Measurements from ENCODE around the gene GMEB2. TPM values are rescaled to one million over a fixed set of nuclear protein-coding genes. Genes with fewer than 3 reads are reported as not detected.

GMEB2 gene
- total and polyA plus RNA-seq, 2 donors: 9.3 to 16.3 TPM

DNA sequence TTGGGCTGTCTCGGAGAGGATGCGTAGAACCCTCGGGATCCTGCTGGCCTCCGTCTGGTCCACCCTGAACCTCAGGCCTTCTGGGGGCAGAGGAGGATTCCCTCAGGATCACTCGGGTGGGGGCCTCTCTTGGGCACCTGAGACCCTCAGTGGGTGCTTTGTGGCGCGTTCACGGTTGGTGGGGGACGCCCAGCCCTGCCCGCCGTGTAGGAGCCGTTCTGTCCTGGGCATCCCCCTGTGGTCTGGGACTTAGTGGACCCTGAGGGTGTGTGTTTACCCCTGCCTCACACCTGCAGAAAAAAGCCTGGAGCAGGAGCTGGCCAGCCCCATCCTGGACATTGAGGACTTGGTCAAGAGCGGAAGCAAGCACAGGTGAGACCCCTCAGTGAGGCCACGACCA, 38.8 kb upstream of the GMEB2 start:
- no peaks in the 10 kb centered on the region for H3K9me3 ChIP-seq (ENCODE audit: control insufficient read depth in 2 of 2, insufficient read depth in 1 of 2, low read length in 1 of 2)
- no peak overlapping the region for H3K4me3 ChIP-seq (ENCODE audit: low read length in 2 of 2)
- DNase-seq (ENCODE audit: low read depth in 6 of 9, low spot score in 9 of 9): no peak
- no peak overlapping the region for H3K27ac ChIP-seq (ENCODE audit: low read depth in 1 of 2, low read length in 1 of 2)
- peaks cover 55 to 65% of the 10 kb centered on the region in 2 donors for H3K36me3 ChIP-seq (ENCODE audit: control insufficient read depth in 2 of 2, insufficient read depth in 2 of 2, low read length in 1 of 2)
- WGBS: over 99% methylated on average over 14 of the region's 14 CpGs
- no peaks in the 10 kb centered on the region for H3K4me1 ChIP-seq (ENCODE audit: control insufficient read depth in 2 of 2, insufficient read depth in 2 of 2, low read length in 2 of 2)
- H3K27me3 ChIP-seq (ENCODE audit: control insufficient read depth in 2 of 2, insufficient read depth in 1 of 2, low read length in 1 of 2): no peaks in the 10 kb centered on the region

DNA sequence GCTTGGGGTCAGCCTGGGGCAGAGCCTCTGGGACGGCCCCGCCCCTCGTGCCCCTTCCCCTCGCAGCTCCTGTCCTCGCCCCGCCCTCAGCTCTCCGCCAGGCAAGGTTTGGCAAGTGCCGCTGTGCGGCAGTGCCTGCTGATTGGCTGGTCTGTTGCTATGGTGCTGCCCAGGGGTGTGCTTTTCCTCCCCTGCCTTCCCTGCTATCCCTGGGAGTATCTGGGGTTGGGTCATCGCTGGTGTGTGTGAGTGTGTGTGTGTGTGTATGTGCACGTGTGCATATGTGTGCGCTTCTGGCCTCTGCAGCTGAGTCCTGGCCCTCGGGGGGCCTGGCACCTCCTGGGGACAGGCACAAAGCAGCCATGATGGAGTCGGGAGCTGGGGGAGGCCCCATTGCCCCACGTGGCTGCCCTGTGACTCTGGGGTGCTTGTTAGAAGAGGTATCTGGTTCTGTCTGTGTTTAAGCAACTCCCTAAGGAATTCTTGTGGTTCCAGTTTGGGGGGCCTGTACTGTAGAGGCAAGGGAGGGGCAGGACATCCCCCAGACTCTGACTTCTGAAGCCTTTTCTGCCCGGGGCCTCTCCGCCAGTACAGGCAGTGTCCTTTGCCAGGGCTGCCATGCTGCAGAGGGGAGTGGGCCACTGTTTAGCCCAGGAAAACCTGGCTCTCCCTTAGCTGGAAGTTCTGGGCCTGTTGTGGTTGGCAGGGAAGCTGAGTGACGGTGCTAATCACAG, 38.1 kb upstream of the GMEB2 start:
- H3K27me3 ChIP-seq (ENCODE audit: control insufficient read depth in 2 of 2, insufficient read depth in 1 of 2, low read length in 1 of 2): no peaks in the 10 kb centered on the region
- no peaks in the 10 kb centered on the region for H3K4me1 ChIP-seq (ENCODE audit: control insufficient read depth in 2 of 2, insufficient read depth in 2 of 2, low read length in 2 of 2)
- DNase-seq (ENCODE audit: low read depth in 6 of 9, low spot score in 9 of 9): no peak
- no peak overlapping the region for H3K27ac ChIP-seq (ENCODE audit: low read depth in 1 of 2, low read length in 1 of 2)
- peaks cover 56 to 70% of the 10 kb centered on the region in 2 donors for H3K36me3 ChIP-seq (ENCODE audit: control insufficient read depth in 2 of 2, insufficient read depth in 2 of 2, low read length in 1 of 2)
- no peaks in the 10 kb centered on the region for H3K9me3 ChIP-seq (ENCODE audit: control insufficient read depth in 2 of 2, insufficient read depth in 1 of 2, low read length in 1 of 2)
- WGBS: 92% methylated on average over 18 of the region's 18 CpGs
- H3K4me3 ChIP-seq (ENCODE audit: low read length in 2 of 2): no peak overlapping the region

GRCh38 chr20:63664143-63664851, 37.4 kb upstream of the GMEB2 start:
- WGBS: 98% methylated on average over 22 of the region's 22 CpGs

GRCh38 chr20:63663332-63664066, 36.6 kb upstream of the GMEB2 start:
- H3K4me1 ChIP-seq (ENCODE audit: control insufficient read depth in 2 of 2, insufficient read depth in 2 of 2, low read length in 2 of 2): peaks cover 6 to 9% of the 10 kb centered on the region in 2 donors
- H3K4me3 ChIP-seq (ENCODE audit: low read length in 2 of 2): no peak overlapping the region
- no peaks in the 10 kb centered on the region for H3K27me3 ChIP-seq (ENCODE audit: control insufficient read depth in 2 of 2, insufficient read depth in 1 of 2, low read length in 1 of 2)
- peaks cover 52 to 65% of the 10 kb centered on the region in 2 donors for H3K36me3 ChIP-seq (ENCODE audit: control insufficient read depth in 2 of 2, insufficient read depth in 2 of 2, low read length in 1 of 2)
- H3K27ac ChIP-seq (ENCODE audit: low read depth in 1 of 2, low read length in 1 of 2): no peak overlapping the region
- 98% methylated on average over 26 of the region's 26 CpGs for WGBS
- DNase-seq (ENCODE audit: low read depth in 6 of 9, low spot score in 9 of 9): no peak
- no peaks in the 10 kb centered on the region for H3K9me3 ChIP-seq (ENCODE audit: control insufficient read depth in 2 of 2, insufficient read depth in 1 of 2, low read length in 1 of 2)

More at GRCh38 chr20:63664143-63664851, 37.4 kb upstream of the GMEB2 start:
- H3K36me3 ChIP-seq (ENCODE audit: control insufficient read depth in 2 of 2, insufficient read depth in 2 of 2, low read length in 1 of 2): peaks cover 56 to 70% of the 10 kb centered on the region in 2 donors
- no peak overlapping the region for H3K4me3 ChIP-seq (ENCODE audit: low read length in 2 of 2)
- H3K27me3 ChIP-seq (ENCODE audit: control insufficient read depth in 2 of 2, insufficient read depth in 1 of 2, low read length in 1 of 2): no peaks in the 10 kb centered on the region
- H3K4me1 ChIP-seq (ENCODE audit: control insufficient read depth in 2 of 2, insufficient read depth in 2 of 2, low read length in 2 of 2): peaks cover 2% of the 10 kb centered on the region in 2 donors
- H3K27ac ChIP-seq (ENCODE audit: low read depth in 1 of 2, low read length in 1 of 2): no peak overlapping the region
- DNase-seq (ENCODE audit: low read depth in 6 of 9, low spot score in 9 of 9): no peak
- no peaks in the 10 kb centered on the region for H3K9me3 ChIP-seq (ENCODE audit: control insufficient read depth in 2 of 2, insufficient read depth in 1 of 2, low read length in 1 of 2)

GRCh38 chr20:63662813-63663189, 35.9 kb upstream of the GMEB2 start:
- Histone ChIP-seq H3K27ac (ENCODE audit: low read depth in 1 of 2, low read length in 1 of 2) (no peak overlapping the region), H3K4me3 (ENCODE audit: low read length in 2 of 2) (no peak overlapping the region), H3K4me1 (ENCODE audit: control insufficient read depth in 2 of 2, insufficient read depth in 2 of 2, low read length in 2 of 2) (peaks cover 6 to 12% of the 10 kb centered on the region in 2 donors), H3K36me3 (ENCODE audit: control insufficient read depth in 2 of 2, insufficient read depth in 2 of 2, low read length in 1 of 2) (peaks cover 46 to 58% of the 10 kb centered on the region in 2 donors), H3K9me3 (ENCODE audit: control insufficient read depth in 2 of 2, insufficient read depth in 1 of 2, low read length in 1 of 2) (no peaks in the 10 kb centered on the region), H3K27me3 (ENCODE audit: control insufficient read depth in 2 of 2, insufficient read depth in 1 of 2, low read length in 1 of 2) (no peaks in the 10 kb centered on the region)
- no peak for DNase-seq (ENCODE audit: low read depth in 6 of 9, low spot score in 9 of 9)
- 98% methylated on average over 9 of the region's 9 CpGs for WGBS

GRCh38 chr20:63661959-63662812, 35.3 kb upstream of the GMEB2 start:
- Histone ChIP-seq H3K9me3 (ENCODE audit: control insufficient read depth in 2 of 2, insufficient read depth in 1 of 2, low read length in 1 of 2) (no peaks in the 10 kb centered on the region), H3K27me3 (ENCODE audit: control insufficient read depth in 2 of 2, insufficient read depth in 1 of 2, low read length in 1 of 2) (no peaks in the 10 kb centered on the region), H3K36me3 (ENCODE audit: control insufficient read depth in 2 of 2, insufficient read depth in 2 of 2, low read length in 1 of 2) (peaks cover 40 to 52% of the 10 kb centered on the region in 2 donors), H3K4me3 (ENCODE audit: low read length in 2 of 2) (no peak overlapping the region), H3K4me1 (ENCODE audit: control insufficient read depth in 2 of 2, insufficient read depth in 2 of 2, low read length in 2 of 2) (peaks cover 12 to 18% of the 10 kb centered on the region in 2 donors), H3K27ac (ENCODE audit: low read depth in 1 of 2, low read length in 1 of 2) (no peak overlapping the region)
- WGBS: 94% methylated on average over 33 of the region's 33 CpGs
- no peak for DNase-seq (ENCODE audit: low read depth in 6 of 9, low spot score in 9 of 9)

DNA sequence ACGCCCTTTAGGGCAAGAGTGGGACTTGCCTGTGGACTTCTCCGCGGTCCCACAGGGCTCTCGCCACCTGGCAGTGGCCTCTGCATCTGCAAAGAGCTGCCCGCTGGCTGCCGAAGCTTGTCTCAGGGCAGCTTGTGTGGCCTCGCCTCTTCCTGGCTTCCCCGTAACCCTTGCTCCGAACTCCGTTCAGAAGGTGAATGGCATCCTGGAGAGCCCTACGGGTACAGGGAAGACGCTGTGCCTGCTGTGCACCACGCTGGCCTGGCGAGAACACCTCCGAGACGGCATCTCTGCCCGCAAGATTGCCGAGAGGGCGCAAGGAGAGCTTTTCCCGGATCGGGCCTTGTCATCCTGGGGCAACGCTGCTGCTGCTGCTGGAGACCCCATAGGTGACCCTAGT, 34.2 kb upstream of the GMEB2 start:
- peaks cover 15 to 21% of the 10 kb centered on the region in 2 donors for H3K4me1 ChIP-seq (ENCODE audit: control insufficient read depth in 2 of 2, insufficient read depth in 2 of 2, low read length in 2 of 2)
- DNase-seq (ENCODE audit: low read depth in 6 of 9, low spot score in 9 of 9): no peak
- peaks cover 32 to 44% of the 10 kb centered on the region in 2 donors for H3K36me3 ChIP-seq (ENCODE audit: control insufficient read depth in 2 of 2, insufficient read depth in 2 of 2, low read length in 1 of 2)
- 98% methylated on average over 22 of the region's 22 CpGs for whole genome bisulfite sequencing
- no peaks in the 10 kb centered on the region for H3K9me3 ChIP-seq (ENCODE audit: control insufficient read depth in 2 of 2, insufficient read depth in 1 of 2, low read length in 1 of 2)
- no peaks in the 10 kb centered on the region for H3K27me3 ChIP-seq (ENCODE audit: control insufficient read depth in 2 of 2, insufficient read depth in 1 of 2, low read length in 1 of 2)
- no peak overlapping the region for H3K27ac ChIP-seq (ENCODE audit: low read depth in 1 of 2, low read length in 1 of 2)
- no peak overlapping the region for H3K4me3 ChIP-seq (ENCODE audit: low read length in 2 of 2)

DNA sequence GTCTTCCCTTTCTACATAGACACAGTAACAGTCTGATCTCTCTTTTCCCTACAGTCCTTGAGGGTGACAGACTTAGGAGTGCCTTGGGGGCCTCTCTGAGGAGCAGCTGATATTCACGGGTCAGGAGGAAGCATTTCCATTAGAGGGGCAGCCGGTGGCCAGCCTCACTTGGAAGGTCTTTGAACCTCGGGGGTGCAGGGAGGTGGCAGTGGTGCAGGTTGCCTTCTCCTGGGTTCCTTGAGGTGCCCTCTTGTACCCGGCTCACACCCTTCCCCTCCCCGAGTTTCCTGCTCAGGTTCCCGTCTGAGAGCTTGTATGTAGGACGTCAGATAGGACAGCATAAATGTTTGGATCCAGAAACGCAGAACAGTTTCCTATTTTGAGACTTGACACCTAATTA, 33.7 kb upstream of the GMEB2 start:
- H3K4me1 ChIP-seq (ENCODE audit: control insufficient read depth in 2 of 2, insufficient read depth in 2 of 2, low read length in 2 of 2): peaks cover 15 to 26% of the 10 kb centered on the region in 2 donors
- no peaks in the 10 kb centered on the region for H3K9me3 ChIP-seq (ENCODE audit: control insufficient read depth in 2 of 2, insufficient read depth in 1 of 2, low read length in 1 of 2)
- peaks cover 31 to 39% of the 10 kb centered on the region in 2 donors for H3K36me3 ChIP-seq (ENCODE audit: control insufficient read depth in 2 of 2, insufficient read depth in 2 of 2, low read length in 1 of 2)
- no peak overlapping the region for H3K4me3 ChIP-seq (ENCODE audit: low read length in 2 of 2)
- DNase-seq (ENCODE audit: low read depth in 6 of 9, low spot score in 9 of 9): no peak
- H3K27ac ChIP-seq (ENCODE audit: low read depth in 1 of 2, low read length in 1 of 2): no peak overlapping the region
- H3K27me3 ChIP-seq (ENCODE audit: control insufficient read depth in 2 of 2, insufficient read depth in 1 of 2, low read length in 1 of 2): no peaks in the 10 kb centered on the region
- WGBS: 96% methylated on average over 8 of the region's 8 CpGs

Measured in thymus (tissue), 11 donors.